Fibroblast of the aortic adventitia (primary cell): Measurements from ENCODE around the gene SLC2A13. TPM values are rescaled to one million over a fixed set of nuclear protein-coding genes. Genes with fewer than 3 reads are reported as not detected.
"Not testable (repeated sequence)": the region's sequence is repeated elsewhere in the genome, so short reads cannot be mapped to it uniquely, and the experiment has no call there.

Experiments used
- DNase-seq: peaks from one replicate; pipeline ENCODE4 v3.0.0-alpha.2; 2010; ENCODE audit warnings: low read depth
- H3K4me3 ChIP-seq: 2 replicates; pipeline ENCODE4 v1.5.1; 2011; ENCODE audit warnings: low read depth, mild to moderate bottlenecking, control low read depth, low read length, moderate library complexity
- CTCF ChIP-seq: IDR thresholded peaks from 2 replicates; pipeline ENCODE4 v1.5.1; 2011; ENCODE audit warnings: mild to moderate bottlenecking, low read length, control low read depth, inconsistent platforms; ENCODE audit not compliant: insufficient read depth
- total RNA-seq: library from RNA; depleted of rRNA; stranded (reverse); fragments of >200 nt; gene quantifications from 2 replicates; pipeline ENCODE4 v1.2.3, GENCODE V29; 2012; ENCODE audit warnings: low replicate concordance

Gene SLC2A13
- total RNA-seq, 1 donor = 16.6 TPM

DNA sequence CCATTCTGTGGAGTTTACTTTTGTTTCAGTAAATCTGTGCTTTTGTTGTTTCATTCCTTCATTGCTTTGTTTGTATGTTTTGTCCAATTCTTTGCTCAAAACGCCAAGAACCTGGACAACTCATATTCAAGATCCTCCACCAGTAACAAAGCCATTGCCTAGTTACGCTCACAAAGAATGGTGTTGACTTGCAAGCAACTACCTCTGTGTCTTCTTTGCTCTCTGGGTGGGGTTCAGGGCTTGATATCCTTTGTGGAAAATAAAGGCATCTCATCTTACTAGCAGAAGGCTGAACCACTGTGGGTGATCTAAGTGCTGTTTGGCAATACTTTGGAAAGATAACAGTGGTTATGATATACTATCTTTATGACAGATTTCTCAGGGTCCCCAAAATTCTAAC is 252.9 kb downstream of the SLC2A13 start:
- no peak for DNase-seq
- TF ChIP-seq CTCF = no peak
- no peak overlapping the region for H3K4me3 ChIP-seq

DNA sequence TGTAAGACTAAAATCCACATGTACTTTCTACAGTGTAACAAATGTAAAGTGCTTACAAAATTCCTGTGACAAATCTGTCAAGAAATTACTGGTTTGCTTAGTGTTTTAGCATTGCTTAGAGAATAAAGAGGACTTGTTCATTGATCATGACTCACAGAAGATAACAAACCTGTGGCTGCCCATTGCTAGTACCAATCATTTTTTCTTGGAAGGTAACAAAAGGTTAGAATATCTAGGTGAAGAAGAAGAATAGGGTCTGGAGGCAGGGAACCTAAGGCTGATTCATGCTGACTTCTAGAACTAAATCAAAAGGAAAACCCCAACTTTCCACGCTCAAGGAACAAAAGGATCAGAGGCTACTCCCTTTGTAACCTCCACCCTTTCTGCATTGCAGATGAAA is 253.5 kb downstream of the SLC2A13 start:
- DNase-seq = no peak
- no peak for TF ChIP-seq CTCF
- H3K4me3 ChIP-seq = no peak overlapping the region

DNA sequence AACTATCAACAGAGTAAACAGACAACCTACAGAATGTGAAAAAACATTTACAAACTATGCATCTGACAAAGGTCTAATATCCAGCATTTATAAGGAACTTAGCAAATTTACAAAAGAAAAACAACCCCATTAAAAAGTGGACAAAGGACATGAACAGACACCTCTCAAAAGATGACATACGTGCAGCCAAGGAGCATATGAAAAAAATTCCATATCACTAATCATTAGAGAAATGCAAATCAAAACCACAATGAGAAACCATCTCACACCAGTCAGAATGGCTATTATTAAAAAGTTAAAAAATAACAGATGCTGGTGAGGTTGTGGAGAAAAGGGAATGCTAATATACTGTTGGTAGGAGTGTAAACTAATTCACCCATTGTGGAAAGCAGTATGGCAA is 257.7 kb downstream of the SLC2A13 start:
- not testable (repeated sequence) for DNase-seq, H3K4me3 ChIP-seq

DNA sequence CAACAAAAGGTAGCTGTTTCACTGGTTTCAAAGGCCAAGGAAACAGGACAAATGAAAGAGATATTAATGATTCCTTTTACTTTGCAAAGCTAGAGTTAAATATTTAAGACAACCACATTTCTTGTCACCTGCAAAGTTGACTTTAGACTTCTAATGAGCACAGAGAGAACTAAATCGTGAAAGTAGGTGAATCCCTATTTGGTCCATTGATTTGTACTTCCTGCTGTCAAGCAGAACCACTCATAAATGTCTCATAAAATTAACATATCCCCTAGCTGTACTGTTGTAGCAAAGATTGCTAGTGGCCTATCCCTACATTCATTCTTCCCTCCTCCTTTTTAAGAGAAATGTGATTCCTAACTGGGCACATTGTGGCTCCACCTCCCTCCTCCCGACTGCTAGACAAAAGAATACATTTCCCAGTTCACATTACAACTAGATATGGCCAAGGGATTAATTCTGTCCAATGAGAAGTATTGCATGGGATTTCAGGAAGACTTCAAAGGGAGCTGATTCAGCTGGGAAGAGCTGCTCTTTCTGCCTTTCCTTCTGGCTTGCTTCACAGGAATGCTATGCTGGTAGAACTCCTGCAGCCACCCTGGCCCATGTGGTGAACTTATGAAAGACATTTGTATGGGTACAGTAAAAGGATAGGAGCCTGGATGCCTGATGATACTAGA is 258.8 kb downstream of the SLC2A13 start:
- H3K4me3 ChIP-seq = no peak overlapping the region
- TF ChIP-seq CTCF = no peak
- peak; percentile 52 for DNase-seq

- no peak for DNase-seq
- H3K4me3 ChIP-seq = no peak overlapping the region
- no peak for TF ChIP-seq CTCF
These were observed 259.6 kb downstream of the SLC2A13 start for GRCh38 chr12:39846304-39846703.

GRCh38 chr12:39840422-39840821 is 265.5 kb downstream of the SLC2A13 start:
- no peak for TF ChIP-seq CTCF
- no peak for DNase-seq
- no peak overlapping the region for H3K4me3 ChIP-seq

DNA sequence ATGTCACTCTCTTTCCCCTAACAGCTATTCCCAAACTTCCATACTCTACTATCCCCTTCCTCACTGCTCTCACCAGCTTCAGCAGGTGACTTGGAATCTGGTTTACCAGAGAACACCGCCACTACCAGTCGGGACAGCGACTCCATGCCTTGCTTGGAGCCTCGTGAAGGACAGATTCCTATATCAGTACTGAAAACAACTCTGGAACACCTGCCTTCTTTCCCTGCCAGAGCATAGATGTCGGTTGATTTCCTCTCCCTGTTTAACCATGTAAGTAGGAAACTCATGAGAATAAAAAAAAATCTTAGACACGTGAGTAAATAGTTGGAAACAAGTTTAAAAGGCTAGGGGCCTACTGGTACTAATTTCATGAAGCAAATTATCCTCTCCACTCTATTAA is 266.8 kb downstream of the SLC2A13 start:
- TF ChIP-seq CTCF = no peak
- no peak for DNase-seq
- no peak overlapping the region for H3K4me3 ChIP-seq
